Panc1 (cell line): ENCODE data around the gene C7.

Experiments
- CTCF ChIP-seq: fragments of 450-650 bp; IDR thresholded peaks from 2 replicates; pipeline ENCODE4 v1.5.1; 2017; ENCODE audit warnings: mild to moderate bottlenecking
- POLR2AphosphoS5 ChIP-seq: IDR thresholded peaks from 2 replicates; pipeline ENCODE4 v1.6.1; 2012; ENCODE audit warnings: mild to moderate bottlenecking, low read depth, low read length, moderate library complexity
- REST ChIP-seq, 2 experiments: IDR thresholded peaks; 2 replicates each; pipeline ENCODE4 v1.6.1; 2011 to 2012; ENCODE audit warnings: low read depth in 2 of 2, control low read depth in 1 of 2, low read length in 1 of 2, mild to moderate bottlenecking in 1 of 2, moderate library complexity in 1 of 2; ENCODE audit not compliant: insufficient read depth in 1 of 2
- SIN3A ChIP-seq: IDR thresholded peaks from 2 replicates; pipeline ENCODE4 v1.6.1; 2012; ENCODE audit warnings: low read depth, mild to moderate bottlenecking, low read length, moderate library complexity, borderline replicate concordance; ENCODE audit not compliant: insufficient read depth
- TCF7L2 ChIP-seq: IDR thresholded peaks from 2 replicates; pipeline ENCODE4 v1.6.1; 2011; ENCODE audit warnings: mild to moderate bottlenecking, low read depth, low read length, inconsistent platforms

- TF ChIP-seq POLR2AphosphoS5 (no peak), REST (IDR thresholded peaks at IDR 0.05; ENCODE audit: insufficient read depth in 1 of 2, low read depth in 2 of 2, low read length in 1 of 2) (no peak), CTCF (no peak), TCF7L2 (no peak), SIN3A (no peak)
These were observed 23.5 kb downstream of the C7 start for GRCh38 chr5:40932766-40933165.
